ENCODE data around the gene HOXD12. TPM values are rescaled to one million over a fixed set of nuclear protein-coding genes. Genes with fewer than 3 reads are reported as not detected.

HOXD12 gene
- total RNA-seq, 4 donors from 2014 or later: not detected

DNA sequence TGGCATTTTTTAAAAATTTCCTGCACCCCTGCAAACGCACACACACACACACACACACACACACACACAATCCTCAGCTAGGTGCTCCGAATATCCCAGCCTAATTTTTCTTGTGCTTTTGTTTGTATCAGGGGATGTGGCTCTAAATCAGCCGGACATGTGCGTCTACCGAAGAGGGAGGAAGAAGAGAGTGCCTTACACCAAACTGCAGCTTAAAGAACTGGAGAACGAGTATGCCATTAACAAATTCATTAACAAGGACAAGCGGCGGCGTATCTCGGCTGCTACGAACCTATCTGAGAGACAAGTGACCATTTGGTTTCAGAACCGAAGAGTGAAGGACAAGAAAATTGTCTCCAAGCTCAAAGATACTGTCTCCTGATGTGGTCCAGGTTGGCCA is 5.2 kb upstream of the HOXD12 start:
- Histone ChIP-seq H3K9me3 (no peaks in the 10 kb centered on the region), H3K4me1 (peaks cover 0 to 52% (median 11%) of the 10 kb centered on the region in 4 donors), H3K27me3 (peaks cover 8 to 98% of the 10 kb centered on the region in 2 donors), H3K4me3 (no peak overlapping the region), H3K36me3 (no peaks in the 10 kb centered on the region), H3K27ac (no peak overlapping the region)
- DNase-seq (ENCODE audit: low spot score in 2 of 2): no peak
- TF ChIP-seq EP300 (IDR thresholded peaks at IDR 0.05) (peak in 1 of 2 donors; percentile 14), POLR2A (IDR thresholded peaks at IDR 0.05) (no peak)
- WGBS, 2 donors: 8 to 12% methylated on average over 12 of the region's 12 CpGs

DNA sequence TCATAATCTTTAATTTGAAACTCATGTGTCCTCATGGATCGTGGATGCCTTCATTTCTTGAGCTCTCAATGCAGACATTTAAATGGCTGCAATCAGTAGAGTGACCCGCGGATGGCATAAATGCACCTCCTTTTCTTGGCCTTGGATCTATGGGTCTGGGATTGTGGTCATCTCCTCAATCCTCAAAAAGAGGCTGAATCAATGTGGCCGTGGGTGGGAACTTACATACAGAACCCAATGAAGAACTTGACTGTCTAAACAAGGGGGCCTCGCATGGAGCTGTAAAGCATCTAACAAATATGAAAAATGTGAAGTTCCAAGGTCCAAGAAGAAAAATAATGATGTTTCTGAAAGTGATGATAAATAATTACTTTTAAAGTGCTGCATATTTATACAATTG is 4.2 kb upstream of the HOXD12 start:
- H3K4me3 ChIP-seq: no peak overlapping the region
- peaks cover 8 to 98% of the 10 kb centered on the region in 2 donors for H3K27me3 ChIP-seq
- 25 to 33% methylated on average over 5 of the region's 5 CpGs for WGBS, 2 donors
- no peaks in the 10 kb centered on the region for H3K36me3 ChIP-seq
- no peak overlapping the region for H3K27ac ChIP-seq
- peaks cover 0 to 62% (median 11%) of the 10 kb centered on the region in 4 donors for H3K4me1 ChIP-seq
- no peak for DNase-seq (ENCODE audit: low spot score in 2 of 2)
- H3K9me3 ChIP-seq: no peaks in the 10 kb centered on the region
- TF ChIP-seq, protein P1, sequence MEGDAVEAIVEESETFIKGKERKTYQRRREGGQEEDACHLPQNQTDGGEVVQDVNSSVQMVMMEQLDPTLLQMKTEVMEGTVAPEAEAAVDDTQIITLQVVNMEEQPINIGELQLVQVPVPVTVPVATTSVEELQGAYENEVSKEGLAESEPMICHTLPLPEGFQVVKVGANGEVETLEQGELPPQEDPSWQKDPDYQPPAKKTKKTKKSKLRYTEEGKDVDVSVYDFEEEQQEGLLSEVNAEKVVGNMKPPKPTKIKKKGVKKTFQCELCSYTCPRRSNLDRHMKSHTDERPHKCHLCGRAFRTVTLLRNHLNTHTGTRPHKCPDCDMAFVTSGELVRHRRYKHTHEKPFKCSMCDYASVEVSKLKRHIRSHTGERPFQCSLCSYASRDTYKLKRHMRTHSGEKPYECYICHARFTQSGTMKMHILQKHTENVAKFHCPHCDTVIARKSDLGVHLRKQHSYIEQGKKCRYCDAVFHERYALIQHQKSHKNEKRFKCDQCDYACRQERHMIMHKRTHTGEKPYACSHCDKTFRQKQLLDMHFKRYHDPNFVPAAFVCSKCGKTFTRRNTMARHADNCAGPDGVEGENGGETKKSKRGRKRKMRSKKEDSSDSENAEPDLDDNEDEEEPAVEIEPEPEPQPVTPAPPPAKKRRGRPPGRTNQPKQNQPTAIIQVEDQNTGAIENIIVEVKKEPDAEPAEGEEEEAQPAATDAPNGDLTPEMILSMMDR (IDR thresholded peaks at IDR 0.05): no peak
- TF ChIP-seq EP300 (IDR thresholded peaks at IDR 0.05) (no peak), POLR2A (IDR thresholded peaks at IDR 0.05) (no peak)

DNA sequence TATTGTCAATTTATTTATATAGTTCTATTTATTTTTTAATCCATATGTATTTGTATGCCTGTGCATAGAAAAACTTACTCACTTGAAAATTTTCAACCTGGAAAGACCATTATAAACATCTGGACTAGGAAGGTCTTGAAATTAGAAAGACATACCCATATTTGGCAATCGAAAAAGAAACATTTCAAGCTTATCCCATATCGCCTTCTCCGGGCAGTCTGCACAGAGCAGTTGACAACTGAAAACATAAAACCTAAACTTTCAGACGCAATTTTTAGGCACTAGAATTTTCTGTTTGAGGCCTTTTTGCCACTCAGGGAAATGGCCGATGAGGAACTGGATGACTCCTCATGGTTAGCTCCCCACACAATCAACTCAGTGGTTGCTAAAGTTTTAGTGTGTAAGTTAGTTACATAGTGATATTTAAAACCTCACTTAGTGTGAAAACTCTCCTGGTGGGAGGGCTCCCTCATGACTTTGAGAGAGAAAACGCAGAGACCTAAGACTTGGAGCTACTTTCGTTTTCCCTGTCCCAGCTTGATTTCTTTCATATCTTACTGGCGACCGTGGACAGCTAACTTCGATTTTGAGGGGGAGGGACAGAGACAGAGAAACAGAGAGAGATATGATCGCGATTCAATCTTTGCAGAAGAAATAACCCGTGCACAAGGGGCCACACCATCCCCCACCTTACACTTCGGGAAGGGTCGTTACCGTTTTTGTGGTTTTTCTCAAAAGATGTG is 3.2 kb upstream of the HOXD12 start:
- Histone ChIP-seq H3K4me1 (peaks cover 0 to 66% (median 11%) of the 10 kb centered on the region in 4 donors), H3K27me3 (peaks cover 8 to 98% of the 10 kb centered on the region in 2 donors)
- WGBS, 2 donors: 11 to 16% methylated on average over 16 of the region's 16 CpGs

DNA sequence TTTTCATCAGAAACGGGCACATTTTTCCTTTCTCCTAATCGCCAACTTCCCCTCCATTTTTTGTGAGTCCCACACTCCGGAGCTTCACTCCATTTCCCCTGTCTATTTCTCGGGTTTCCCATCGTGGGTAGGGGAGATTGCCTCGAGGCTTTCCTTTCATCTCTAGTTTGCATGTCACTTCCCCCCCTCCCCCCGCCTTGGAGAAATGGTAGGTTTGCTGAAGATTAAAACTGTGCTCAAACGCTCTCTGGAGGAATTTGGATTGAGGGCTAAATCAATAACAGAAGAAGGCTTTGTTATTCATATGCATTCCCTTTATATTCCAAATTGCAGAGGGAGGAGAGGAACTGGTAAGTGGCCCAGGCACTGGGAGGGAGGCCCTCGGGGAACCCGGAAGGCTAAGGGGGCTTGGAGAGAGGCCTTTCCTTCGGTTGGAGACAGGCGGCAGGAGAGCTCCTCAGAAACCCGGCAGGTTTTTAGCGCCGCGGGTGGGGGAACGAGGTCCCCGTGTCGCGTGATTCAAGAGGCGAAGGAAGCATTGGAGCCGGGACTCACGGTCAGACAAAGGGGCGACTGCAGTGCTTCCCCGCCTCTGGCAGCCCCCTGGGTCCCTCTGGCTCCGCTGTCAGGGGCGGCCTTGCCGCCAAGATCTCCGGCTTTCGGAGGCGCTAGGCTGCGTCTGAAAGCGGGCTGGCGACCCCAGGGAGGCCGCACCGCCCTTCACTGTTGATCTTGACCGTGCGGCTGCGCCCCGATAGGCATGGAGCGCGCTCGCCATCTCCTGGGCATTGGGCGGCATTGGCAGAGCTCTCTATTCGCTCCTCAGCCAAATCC is 2.4 kb upstream of the HOXD12 start:
- H3K4me1 ChIP-seq: peaks cover 0 to 59% (median 11%) of the 10 kb centered on the region in 4 donors
- DNase-seq (ENCODE audit: low spot score in 2 of 2): peak; percentile 42 to 48
- TF ChIP-seq, protein P1 (IDR thresholded peaks at IDR 0.05): peak; percentile 66 to 74 (median 71)
- TF ChIP-seq EP300 (IDR thresholded peaks at IDR 0.05): no peak
- TF ChIP-seq POLR2A (IDR thresholded peaks at IDR 0.05): no peak
- H3K27me3 ChIP-seq: peaks cover 8 to 98% of the 10 kb centered on the region in 2 donors
- H3K9me3 ChIP-seq: no peaks in the 10 kb centered on the region
- 3% methylated on average over 36 to 43 of the region's 45 CpGs for WGBS, 2 donors
- no peak overlapping the region for H3K27ac ChIP-seq
- peak overlapping the region; percentile 12 to 41 (median 22) for H3K4me3 ChIP-seq
- no peaks in the 10 kb centered on the region for H3K36me3 ChIP-seq

More for the DNA sequence above, 3.2 kb upstream of the HOXD12 start:
- DNase-seq (ENCODE audit: low spot score in 2 of 2): no peak
- Histone ChIP-seq H3K4me3 (peak overlapping the region in 1 of 4 donors; percentile 41), H3K27ac (no peak overlapping the region), H3K36me3 (no peaks in the 10 kb centered on the region), H3K9me3 (no peaks in the 10 kb centered on the region)
- TF ChIP-seq, protein P1 (IDR thresholded peaks at IDR 0.05): no peak
- TF ChIP-seq EP300 (IDR thresholded peaks at IDR 0.05): peak in 1 of 2 donors; percentile 81

DNA sequence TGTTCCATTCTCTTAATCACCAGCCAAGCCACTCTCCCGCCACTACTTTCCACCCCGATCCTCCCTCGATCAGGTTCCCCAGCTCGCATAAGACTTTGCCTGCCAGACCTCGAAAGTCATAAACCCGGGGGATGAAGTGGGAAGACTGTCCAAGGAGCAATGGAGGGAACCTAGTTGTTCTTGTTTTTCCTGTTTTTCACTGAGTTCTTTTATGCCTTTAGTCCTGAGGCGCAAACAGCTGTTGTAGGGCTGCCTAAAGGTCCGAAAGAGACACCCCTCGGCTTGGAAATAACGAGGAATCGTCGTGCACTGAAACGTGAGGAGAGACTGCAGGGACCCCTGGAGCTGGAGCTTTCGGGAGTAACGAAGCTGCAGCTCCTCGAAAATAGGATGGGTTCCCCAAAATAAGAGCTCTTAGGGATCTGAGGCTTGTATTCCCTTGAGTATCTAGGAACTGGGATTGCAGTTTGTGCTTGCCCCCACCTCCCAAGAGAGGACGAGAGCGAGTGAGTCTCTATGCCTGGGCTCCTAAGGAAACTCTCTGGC is 1.7 kb upstream of the HOXD12 start:
- no peak overlapping the region for H3K27ac ChIP-seq
- no peaks in the 10 kb centered on the region for H3K9me3 ChIP-seq
- peaks cover 0 to 52% (median 11%) of the 10 kb centered on the region in 4 donors for H3K4me1 ChIP-seq
- H3K36me3 ChIP-seq: no peaks in the 10 kb centered on the region
- H3K27me3 ChIP-seq: peaks cover 8 to 100% of the 10 kb centered on the region in 2 donors
- 3 to 4% methylated on average over 18 of the region's 18 CpGs for WGBS, 2 donors
- H3K4me3 ChIP-seq: no peak overlapping the region
- DNase-seq (ENCODE audit: low spot score in 2 of 2): no peak
- no peak for TF ChIP-seq EP300 (IDR thresholded peaks at IDR 0.05)
- TF ChIP-seq, protein P1 (IDR thresholded peaks at IDR 0.05): no peak
- no peak for TF ChIP-seq POLR2A (IDR thresholded peaks at IDR 0.05)
